NCI-H2196 treated with DMSO at 0.1 percent for 48 hours (cell line): ENCODE data around the gene NDOR1.
"Not testable (repeated sequence)": the region's sequence is repeated elsewhere in the genome, so short reads cannot be mapped to it uniquely, and the experiment has no call there.

Experiments used
- DNase-seq: peaks from one replicate; lab custom pipeline; 2025; ENCODE audit not compliant: unreplicated experiment; lab: John Stamatoyannopoulos, UW

NDOR1 gene

DNA sequence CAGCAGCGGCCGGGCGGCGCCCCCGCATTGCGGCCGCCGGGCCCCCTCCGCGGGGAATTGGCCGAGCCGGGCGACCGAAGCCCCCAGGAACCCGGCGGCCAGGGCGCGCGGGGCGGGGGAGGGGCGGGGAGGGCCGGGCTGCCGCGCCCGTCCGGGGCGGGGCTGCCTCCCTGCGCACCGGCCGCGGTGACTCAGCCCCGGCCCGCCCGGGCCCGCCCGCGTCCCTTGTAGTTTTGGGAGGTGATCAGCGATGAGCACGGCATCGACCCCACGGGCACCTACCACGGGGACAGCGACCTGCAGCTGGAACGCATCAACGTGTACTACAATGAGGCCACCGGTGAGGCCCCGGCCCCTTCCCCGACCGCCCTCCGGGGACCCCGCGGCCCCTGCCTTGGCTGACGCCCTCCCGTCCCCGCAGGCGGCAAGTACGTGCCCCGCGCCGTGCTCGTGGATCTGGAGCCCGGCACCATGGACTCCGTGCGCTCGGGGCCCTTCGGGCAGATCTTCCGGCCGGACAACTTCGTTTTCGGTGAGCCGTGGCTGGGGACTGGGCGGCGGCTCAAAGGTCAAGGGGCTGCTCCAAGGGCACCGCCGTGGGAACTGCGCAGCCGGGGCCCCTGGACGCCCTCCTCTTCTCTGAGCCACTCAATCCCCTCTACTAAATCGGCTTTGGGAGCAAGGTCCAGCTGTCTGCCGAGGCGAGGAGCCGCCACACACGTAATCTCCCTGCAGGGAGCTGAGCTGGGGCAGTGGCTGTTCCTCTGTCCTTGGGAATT, 36.2 kb downstream of the NDOR1 start:
- no peak for DNase-seq

DNA sequence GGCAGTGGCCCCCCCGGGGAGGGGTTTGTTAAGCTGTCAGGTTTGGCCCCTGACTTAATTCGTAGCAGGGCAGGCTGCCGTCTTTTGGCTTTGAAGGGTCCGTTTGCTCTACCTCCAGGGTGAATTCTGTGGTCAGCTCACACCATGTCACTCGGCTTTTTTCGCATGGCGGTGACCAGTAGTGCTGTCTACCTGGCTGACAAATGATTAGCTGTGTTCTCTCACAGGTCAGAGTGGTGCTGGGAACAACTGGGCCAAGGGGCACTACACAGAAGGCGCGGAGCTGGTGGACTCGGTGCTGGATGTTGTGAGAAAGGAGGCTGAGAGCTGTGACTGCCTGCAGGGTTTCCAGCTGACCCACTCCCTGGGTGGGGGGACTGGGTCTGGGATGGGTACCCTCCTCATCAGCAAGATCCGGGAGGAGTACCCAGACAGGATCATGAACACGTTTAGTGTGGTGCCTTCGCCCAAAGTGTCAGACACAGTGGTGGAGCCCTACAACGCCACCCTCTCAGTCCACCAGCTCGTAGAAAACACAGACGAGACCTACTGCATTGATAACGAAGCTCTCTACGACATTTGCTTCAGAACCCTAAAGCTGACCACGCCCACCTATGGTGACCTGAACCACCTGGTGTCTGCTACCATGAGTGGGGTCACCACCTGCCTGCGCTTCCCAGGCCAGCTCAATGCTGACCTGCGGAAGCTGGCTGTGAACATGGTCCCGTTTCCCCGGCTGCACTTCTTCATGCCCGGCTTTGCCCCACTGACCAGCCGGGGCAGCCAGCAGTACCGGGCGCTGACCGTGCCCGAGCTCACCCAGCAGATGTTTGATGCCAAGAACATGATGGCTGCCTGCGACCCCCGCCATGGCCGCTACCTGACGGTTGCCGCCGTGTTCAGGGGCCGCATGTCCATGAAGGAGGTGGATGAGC, 37.0 kb downstream of the NDOR1 start:
- DNase-seq, result no peak

DNA sequence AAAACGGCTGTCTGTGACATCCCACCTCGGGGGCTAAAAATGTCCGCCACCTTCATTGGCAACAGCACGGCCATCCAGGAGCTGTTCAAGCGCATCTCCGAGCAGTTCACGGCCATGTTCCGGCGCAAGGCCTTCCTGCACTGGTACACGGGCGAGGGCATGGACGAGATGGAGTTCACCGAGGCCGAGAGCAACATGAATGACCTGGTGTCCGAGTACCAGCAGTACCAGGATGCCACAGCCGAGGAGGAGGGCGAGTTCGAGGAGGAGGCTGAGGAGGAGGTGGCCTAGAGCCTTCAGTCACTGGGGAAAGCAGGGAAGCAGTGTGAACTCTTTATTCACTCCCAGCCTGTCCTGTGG, 37.7 kb downstream of the NDOR1 start:
- DNase-seq, result not testable (repeated sequence)

DNA sequence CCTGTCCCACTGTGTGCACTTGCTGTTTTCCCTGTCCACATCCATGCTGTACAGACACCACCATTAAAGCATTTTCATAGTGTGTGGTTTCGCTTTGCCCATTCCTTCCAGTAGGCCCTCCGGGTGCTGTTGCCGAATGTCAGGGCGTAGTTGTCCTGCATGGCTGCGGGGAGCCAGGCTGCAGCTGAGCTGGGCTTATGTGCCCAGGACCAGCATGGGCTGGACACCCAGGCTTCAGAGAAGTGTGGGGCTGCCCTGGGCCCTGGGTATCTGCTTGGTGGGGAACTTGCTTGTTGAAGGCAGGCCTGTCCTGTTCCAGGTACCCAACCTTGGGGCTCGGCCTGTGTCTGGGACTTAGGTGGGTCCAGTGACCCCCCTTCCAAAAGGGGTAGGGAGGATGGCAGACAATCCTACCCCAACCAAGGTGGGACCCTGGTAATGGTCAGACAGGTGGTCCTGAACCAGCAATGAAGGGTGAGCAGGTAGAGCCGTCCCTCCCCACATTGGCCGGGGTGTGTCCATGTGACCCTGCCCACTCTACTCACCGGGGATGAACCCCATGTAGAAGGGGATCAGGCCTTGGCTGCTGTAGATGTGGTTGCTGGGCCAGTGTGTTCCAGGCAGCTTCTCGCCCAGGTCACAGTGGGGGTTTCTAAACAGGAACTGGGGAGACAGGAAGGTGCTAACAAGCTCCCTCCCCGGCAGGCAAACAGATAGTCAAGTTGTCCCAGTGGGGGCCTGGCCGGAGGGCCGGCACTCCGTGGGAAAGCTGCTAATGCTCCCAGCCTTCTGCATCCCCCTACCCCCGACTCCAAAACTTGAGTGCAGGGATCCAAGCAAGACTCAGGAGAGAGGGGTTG, 38.4 kb downstream of the NDOR1 start:
- DNase-seq, result no peak

DNA sequence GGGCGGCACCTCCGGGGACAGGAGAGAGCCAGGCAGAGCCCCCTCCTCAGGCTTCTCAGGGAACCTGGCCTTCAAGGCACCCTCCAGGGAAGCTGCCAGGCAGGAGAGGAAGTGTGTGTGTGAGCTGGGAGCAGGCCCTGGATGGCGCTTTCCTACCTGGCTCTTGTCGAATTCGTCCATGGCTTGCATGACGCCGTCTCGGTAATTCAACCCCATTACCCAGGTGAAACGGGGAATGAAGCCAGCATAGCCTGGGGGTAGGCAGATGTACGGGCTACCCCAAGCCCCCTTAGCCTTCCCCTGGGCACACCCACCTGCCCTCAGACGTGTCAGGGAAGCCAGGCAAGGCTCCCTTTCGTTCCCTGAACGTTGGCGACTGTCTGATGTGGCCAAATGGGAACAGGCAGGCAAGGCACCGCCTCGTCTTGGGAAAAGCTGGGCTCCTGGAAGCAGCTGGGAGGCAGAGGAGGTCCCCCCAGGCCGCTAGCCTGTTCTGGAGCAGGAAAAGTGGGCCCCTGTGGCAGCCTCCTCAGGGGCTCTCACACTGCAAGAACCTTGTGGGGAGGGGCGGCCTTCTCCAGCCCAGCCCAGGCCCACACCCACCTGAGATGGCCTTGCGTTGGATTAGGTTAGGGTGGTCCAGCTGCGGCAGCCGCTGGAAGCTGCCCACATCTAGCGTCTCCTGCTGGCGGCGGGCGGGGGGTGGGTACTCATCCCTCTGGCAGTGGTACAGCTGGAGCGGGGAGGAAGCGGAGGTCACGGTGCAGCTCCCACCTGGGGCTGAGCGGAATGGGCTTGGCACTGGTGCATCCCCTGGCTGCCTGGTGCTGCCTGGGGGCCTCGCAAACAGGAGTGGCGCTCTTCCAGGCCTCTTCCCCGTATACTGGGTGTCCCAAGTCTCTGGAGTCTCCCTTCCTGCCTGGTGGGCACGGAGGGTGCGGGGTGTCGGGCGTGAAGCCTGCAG, 39.3 kb downstream of the NDOR1 start:
- no peak for DNase-seq

DNA sequence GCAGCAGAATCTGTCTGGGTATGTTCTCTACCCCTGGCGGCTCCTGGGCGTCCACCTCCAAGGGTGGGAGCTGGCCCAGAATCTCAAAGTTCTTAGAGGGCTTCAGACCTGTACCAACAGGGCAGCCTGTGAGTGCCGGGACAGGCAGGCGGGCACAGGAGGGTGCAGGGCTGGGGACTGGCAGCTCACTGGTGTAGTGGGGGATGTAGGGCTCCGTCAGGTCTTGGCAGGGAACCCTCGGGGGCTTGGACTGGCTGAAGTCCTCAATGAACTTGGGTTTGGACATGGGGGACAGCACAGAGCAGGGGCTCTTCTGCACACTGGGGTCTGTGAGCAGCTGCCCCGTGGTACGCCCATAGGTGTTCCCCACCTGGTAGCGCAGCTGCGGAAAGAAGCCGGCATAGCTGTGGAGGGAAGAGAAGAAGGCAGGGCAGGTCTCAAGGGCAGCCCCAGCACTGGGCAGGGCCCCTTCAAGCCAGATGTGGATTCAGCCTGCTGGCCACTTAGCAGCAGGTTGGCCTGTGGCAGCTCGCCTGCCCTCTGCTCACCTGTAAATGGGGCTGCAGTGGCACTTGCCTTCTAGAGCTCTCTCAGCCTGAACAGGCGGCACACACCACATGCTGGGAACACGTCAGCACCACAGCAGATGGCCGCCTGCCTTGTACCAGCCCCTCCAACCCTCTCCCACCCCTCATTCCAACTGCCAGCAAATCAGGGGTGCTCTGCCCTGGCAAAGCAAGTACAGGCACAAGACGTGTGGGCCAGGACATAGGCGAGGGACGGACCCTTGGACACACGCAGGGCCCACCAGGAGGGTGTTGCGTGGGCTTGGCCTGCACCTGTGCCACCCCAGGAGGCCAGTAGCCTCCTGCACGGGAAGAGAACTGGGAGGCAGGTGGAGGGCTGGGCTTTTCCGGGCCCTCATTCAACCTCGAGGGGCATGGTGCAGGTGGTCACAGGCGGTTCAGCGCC, 40.2 kb downstream of the NDOR1 start:
- no peak for DNase-seq

DNA sequence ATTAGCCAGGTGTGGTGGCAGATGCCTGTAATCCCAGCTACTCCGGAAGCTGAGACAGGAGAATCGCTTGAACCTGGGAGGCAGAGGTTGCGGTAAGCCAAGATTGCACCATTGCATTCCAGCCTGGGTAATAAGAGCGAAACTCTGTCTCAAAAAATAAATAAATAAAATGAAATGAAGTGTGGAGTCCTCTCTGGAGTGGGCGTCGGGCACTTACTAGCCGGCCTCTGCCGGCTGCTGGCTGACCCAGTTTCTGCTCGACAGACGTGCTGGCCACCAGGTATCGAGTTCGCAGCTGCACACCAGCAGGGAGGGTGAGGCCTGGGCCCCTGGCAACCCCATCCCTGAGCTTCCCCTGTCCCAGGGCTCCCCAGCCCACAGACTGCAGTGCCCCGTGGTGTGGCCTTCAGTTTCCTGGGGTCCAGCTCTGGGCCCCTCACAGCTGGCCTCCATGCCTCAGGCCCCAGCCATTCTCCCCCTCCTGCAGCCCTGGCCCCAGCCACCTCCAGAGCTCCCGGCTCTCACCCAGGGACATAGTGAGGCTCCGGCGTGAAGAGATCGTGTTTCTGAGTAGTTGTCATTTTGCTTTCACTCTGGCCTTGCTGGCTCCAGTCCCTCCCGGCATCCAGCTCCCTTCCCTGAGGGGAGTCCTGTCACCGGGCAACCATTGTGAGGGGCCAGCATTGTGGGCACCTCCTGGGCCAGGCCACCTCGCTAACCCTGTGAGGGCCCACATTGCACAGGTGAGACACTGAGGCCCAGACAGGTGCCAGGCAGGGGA, 41.8 kb downstream of the NDOR1 start:
- DNase-seq, result peak; percentile 31

DNA sequence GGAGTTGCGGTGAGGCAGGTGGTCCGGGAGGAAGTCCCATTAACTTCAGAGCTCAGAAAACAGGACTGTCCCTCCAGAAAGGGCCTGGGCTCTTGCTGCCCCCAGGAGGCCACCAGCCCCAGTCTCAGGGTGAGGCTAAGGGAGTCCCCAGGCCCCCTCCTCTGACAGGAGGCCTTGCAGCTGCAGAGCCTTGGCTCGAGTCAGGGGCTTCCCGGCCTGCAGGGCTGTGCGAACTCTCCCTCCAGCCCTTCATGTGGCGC, 42.3 kb downstream of the NDOR1 start:
- DNase-seq, result no peak

DNA sequence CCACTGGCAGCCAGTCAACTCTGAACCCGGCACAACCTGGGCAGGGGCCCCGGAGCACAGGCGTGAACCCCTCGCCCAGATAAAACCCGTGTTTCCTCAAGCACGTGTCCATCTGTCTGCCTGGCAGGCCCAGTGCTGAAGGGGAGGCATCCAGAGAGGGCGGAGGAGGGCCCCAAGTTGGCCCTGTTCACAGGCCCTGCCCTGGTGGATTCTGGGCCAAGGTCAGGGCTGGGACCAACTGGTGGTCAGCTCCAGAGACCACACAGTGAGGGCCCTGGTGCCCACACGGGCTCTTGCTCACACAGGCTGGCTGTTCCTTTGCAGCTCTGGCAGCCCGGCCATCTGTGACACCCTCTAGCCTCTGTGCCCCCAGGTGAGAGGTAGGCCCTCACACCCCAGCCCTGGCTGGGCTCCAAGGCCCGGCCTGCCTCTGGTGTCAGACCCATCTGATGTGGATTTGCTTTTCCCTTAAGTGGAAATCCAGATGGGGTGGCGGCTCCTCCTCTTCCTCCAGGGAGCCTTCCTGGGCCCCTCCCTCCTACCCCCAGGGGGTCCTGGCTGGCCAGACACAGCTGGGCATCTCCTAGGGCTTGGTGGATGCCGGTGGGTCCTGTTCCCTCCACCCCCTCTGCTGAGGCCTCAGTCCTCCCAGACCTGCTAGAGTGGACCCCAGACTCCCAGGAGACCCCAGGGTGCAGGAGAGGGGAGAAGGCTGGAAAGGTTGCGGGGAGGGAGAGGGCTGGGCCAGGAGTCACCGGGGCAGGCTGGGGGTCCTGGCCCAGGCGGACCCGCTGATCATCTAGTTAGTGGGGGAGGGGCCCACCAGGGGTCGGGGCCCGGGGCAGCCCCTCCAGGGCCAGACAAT, 45.1 kb downstream of the NDOR1 start:
- no peak for DNase-seq

DNA sequence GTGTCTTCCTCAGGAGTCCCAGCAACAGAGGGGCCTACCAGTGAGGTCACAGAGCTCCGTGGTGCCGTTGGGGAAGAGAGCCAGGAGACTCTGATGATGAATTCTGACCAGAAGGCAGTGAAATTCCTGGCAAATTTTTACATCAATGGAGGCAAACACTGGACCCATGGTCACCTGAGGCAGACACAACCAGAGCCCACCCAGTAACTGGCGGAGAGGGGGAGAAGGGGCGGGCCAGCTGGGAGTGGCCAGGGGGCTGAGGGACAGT, 45.6 kb downstream of the NDOR1 start, which contains the start of gene STPG3:
Gene STPG3, plus strand, starts transcription at position 93 of the 268 bp plus-strand sequence. Its CDS starts 1 bp downstream, at position 94.
- DNase-seq, result no peak

DNA sequence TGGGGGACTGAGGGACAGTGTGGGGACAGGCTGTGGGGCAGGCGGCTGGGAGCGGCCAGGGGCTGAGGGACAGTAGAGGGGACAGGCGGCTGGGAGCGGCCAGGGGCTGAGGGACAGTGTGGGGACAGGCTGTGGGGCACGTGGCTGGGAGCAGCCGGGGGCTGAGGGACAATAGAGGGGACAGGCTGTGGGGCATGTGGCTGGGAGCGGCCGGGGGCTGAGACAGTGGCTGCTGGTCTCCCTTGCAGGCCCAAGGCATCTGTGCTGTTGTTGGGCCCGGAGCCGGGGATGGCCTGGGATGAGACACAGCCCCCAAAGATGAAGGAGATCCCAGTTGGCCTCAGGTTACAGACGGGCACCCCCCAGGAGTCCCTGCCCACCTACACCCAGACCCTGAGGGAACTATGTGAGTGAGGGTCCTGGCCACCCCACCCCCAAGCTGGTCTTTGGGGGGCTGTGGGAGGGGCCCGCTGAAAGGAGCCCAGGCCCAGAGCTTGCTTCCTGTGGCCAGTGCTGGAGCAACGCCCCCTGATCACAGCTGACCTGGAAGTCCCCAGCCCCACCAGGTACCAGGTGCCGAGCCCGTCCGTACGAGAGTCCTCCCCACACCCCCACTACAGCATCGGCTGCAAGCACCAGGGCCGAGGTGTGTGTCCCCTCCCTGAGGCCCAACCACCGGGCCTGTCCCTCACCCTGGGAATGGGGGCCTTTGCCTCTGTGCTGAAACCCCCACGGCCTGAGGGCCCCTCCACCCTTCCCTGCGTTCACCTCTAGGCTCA, 46.2 kb downstream of the NDOR1 start:
- DNase-seq, result no peak

DNA sequence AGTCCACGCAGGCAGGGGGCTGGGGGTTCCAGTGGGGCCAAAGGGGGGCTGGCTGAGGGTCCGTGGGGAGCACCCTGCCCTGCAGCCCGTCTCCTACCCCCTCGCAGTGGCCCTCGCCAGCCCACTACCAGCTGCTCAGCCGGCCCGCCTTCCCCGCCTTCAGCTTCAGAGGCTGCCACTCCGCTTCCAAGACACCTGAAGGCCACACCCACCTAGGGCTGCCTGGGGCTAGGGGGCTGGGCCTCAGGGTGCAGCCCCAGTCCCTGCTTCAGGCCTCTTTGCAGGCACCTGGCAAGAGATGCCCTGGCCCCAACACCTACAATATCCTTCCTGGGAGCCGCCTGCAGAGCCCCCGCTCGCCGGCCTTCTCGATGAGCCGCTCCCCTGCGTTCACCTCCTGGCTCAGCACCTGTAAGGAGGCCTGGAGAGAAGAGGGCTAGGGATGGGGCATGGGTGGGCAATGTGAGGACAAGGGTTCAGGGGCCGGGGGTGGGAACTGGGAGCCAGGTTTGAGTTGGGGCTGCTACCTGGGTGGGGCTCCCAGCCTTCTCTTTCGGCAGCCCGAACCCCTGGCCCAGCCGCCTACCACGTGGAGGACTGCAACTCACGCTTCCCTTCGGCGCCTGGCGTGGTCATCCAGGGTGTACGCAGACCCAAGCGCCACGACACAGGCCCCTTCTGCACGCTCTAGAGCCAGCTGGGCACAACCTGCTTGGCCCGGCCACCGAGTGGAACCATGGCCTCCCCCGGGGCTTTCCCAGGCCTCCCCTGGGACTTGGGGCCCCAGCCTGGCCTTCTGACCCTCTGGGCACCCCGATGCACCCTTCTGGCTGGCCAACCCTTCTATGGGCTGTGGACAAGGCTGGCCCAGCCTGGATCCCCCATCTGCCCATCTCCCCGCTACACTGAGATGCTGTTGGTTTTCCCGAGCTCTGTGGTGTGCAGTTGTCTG, 47.3 kb downstream of the NDOR1 start:
- DNase-seq, result no peak

DNA sequence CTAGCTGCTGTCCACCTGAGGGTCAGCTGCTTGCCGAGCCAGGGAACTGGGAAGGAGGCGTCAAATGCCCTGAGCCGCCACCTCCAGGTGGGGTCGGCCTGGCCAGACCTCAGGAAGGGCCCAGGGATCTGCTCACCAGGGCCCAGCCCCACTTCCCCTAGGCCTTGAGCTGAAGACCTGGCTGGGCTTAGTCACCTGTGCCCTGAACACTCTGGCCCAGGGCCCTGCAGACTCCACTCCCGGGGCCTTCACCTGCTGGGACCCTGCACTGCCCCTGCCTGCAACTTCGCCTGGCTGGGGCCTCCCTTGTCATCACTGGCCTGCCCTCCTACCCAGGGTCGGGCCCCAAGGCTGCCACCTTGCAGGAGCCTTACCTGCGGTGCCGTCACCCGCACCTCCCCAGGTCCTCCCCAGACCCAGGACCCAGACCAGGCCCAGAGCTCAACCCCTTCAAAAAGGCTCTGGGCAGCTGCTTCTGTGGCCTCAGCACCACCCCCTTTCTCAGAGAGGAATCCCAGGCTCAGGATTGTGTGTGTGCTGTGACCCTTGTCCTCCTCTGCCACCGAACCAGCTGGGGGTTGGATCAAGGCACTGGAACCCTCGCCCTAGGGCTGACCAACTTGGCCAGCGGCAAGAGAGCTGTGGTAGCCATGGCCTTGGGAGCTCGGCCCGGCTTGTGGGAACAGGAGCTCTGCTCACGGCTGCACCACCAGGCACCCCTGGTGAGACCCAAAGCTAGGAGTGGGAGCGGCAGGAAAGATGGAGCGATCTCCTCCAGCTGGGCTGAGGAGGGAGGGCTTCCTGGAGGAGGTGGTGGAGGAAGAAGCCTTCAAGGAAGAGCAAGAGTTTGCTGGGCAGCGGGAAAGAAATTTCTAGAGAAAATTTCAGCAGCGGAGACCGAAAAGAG, 48.5 kb downstream of the NDOR1 start:
- DNase-seq, result no peak

DNA sequence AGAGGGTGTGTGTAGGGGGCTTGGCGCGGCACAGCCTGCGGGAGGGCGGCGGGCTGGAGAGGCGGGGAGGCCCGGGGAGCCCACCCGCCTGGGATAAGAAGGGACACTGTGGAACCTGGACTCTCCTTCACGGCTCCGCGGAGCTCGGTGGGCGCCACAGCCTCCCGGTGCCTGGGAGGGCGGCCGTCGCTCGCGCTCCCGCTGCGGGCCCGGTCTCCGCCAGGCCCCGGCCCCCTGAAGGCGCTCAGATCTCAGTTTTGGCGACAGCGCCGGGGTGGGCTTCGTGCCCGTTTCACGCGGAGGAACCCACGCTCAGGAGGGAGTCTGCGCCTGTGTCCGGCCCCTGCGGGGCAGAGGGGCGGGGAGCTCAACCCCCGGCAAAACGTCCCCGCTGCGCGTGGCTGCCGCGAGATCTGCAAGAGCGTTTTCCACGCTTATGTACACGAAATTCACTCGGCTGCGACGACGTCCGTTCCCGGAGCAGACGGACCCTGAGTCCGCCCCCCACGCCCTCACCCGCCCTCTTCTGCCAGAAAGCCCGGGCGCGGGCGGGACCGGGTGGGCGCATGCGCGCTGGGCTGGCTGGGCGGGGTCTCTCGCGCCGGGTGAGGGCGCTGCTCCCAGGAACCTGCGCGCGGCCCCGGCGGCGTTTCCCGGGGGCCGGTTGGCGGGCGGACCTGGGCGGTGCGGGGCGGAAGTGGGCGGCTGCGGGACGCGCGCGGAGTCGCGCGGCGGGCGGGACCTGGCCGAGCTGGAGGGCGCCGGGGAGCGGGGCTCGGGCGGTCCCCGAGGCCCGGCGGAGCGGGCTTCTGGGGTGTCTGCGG, 49.3 kb downstream of the NDOR1 start, which contains the start of gene NELFB:
Gene NELFB, plus strand, starts transcription at position 704 of the 824 bp plus-strand sequence.
- DNase-seq, result peak; percentile 80
